ENCODE results near the gene S100A4.
"Not testable (repeated sequence)": the region's sequence is repeated elsewhere in the genome, so short reads cannot be mapped to it uniquely, and the experiment has no call there.

Gene S100A4

GRCh38 chr1:153567621-153568366 lies 22.2 kb upstream of the S100A4 start:
- DNase-seq (ENCODE audit: low read depth), result no peak

GRCh38 chr1:153566414-153567371 lies 21.1 kb upstream of the S100A4 start:
- peak; percentile 94 for DNase-seq (ENCODE audit: low read depth)

GRCh38 chr1:153565529-153566374 lies 20.1 kb upstream of the S100A4 start, which contains the start of gene S100A2:
Gene S100A2 (minus strand): TSS chr1:153565844. CDS start chr1:153563877, 1,967 bp downstream.
- DNase-seq (ENCODE audit: low read depth), result peak; percentile 90

GRCh38 chr1:153563991-153564390 lies 18.4 kb upstream of the S100A4 start:
- no peak for DNase-seq (ENCODE audit: low read depth)

- DNase-seq (ENCODE audit: low read depth), result no peak
Measured at GRCh38 chr1:153563483-153563901, 17.9 kb upstream of the S100A4 start.

- DNase-seq (ENCODE audit: low read depth), result not testable (repeated sequence)
Measured at GRCh38 chr1:153562021-153562420, 16.4 kb upstream of the S100A4 start.

- DNase-seq (ENCODE audit: low read depth), result no peak
Measured at GRCh38 chr1:153561466-153561985, 15.9 kb upstream of the S100A4 start.

GRCh38 chr1:153560771-153561465 lies 15.3 kb upstream of the S100A4 start:
- DNase-seq (ENCODE audit: low read depth), result no peak

- no peak for DNase-seq (ENCODE audit: low read depth)
Measured at GRCh38 chr1:153560241-153560640, 14.6 kb upstream of the S100A4 start.

- no peak for DNase-seq (ENCODE audit: low read depth)
Measured at GRCh38 chr1:153557877-153558276, 12.3 kb upstream of the S100A4 start.

- DNase-seq (ENCODE audit: low read depth), result no peak
Measured at GRCh38 chr1:153556348-153556747, 10.7 kb upstream of the S100A4 start.

GRCh38 chr1:153553830-153554541 lies 8.4 kb upstream of the S100A4 start:
- DNase-seq (ENCODE audit: low read depth), result no peak

GRCh38 chr1:153553096-153553495 lies 7.5 kb upstream of the S100A4 start:
- no peak for DNase-seq (ENCODE audit: low read depth)

- DNase-seq (ENCODE audit: low read depth), result no peak
Measured at GRCh38 chr1:153552335-153552734, 6.7 kb upstream of the S100A4 start.

GRCh38 chr1:153550827-153551500 lies 5.4 kb upstream of the S100A4 start:
- DNase-seq (ENCODE audit: low read depth), result no peak

- DNase-seq (ENCODE audit: low read depth), result no peak
Measured at GRCh38 chr1:153550398-153550758, 4.8 kb upstream of the S100A4 start.

GRCh38 chr1:153549741-153550397 lies 4.3 kb upstream of the S100A4 start:
- no peak for DNase-seq (ENCODE audit: low read depth)

- DNase-seq (ENCODE audit: low read depth), result peak; percentile 96
Measured at GRCh38 chr1:153548722-153549688, 3.4 kb upstream of the S100A4 start, which contains the start of gene S100A3. Gene S100A3 (minus strand): TSS chr1:153549258. CDS start chr1:153548485, 773 bp downstream.
